Stimulated activated CD4-positive, alpha-beta T cell treated with anti-CD3 and anti-CD28 coated beads, Interleukin-2, amount 100 ng/mL, for 4 hours (primary cell): ENCODE measurements around the gene TENM3.
A peak's percentile ranks its signal among the peaks of the same experiment; 100 is the strongest.

Experiments
- DNase-seq: peaks from one replicate; pipeline ENCODE4 v3.0.0-alpha.2; 2020; ENCODE audit warnings: low read depth

Gene TENM3

DNA sequence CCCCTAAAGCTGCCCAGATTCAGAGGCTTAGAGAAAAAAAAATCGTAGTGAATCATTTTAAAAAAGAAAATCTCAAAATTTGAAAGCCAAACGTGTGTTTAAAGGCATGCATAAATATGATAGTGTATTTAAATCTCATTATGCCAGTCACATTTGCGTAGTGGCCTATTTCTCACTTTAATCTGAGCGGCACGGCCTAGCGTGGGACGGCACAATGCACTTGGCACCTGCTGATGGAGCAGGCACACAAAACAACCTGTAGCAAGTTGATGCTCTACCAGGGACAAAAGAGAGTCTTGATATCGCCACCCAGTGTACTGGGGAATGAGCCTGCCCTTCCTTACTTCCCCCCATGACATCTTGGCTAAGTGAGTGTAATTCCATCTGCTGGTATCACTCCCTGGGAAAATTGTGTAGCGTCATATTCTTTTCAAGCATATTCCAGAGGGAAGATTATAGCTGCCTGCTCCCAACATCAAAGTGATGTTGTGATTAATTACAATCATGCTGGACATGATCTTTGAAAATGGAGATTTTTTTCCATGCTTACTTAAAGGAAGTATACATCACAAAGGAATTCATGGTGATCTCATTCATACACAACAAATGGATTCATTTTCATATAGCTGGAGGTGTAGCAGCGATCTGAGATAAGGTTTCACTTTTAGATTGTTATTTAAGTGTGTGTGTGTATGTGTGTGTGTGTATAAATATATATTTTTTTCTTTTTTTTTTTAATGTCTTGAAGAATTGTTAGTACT is 535.2 kb downstream of the TENM3 start:
- no peak for DNase-seq

DNA sequence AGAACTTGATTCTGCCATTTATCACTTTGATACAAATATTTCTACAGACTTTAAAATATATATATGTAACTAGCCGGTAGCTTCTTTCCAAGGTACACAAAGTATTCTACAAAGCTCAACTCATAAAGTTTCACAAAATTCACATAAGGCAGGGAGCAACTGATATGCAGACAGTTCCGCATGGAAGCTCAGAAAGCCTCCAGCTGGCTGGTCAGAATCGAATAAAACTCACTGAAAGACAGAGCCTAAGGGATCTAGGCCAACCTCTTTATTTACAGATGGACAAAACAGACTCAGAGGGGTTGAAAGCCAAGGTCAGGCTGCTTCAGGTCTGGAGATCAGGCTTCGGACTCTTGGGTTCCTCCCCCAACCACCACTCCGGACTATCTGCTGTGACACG is 543.8 kb downstream of the TENM3 start:
- no peak for DNase-seq

DNA sequence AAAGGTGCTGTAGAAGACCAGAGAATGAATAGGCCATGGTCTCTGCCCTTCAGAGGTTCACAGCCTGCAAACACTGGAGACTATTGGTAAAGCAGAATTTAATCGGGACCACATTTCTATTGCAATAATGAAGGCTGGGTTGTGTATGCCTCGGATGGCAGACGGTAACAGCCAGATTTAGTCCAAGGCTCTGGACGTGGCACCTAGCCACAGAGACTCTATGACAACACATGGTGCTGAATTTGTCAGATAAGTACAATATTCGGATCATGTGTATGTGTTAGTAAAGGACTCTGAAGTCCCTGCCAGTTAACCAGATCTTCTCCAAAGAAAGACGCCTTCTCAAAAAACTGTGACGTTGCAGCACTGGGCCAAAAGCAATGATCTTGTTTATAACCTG is 545.0 kb downstream of the TENM3 start:
- no peak for DNase-seq

DNA sequence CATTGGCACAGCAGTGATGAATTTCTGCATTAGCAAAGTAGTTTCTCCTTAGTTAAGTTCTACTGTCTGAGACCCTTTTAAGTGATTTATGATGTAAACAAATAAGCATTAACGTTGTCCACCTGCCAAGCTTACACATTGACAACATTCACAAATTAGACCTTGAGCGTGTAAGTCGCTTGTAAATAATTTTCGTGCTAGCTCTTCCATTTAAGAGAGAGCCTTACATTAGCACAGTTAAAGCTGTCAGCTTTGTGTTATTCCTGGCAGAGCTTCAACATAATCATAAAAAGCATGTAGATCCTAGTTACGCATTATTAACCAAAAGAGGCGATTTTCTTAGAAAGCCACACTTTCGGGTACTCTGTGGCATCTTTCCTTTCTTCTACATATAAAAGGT is 546.3 kb downstream of the TENM3 start:
- DNase-seq, result no peak

DNA sequence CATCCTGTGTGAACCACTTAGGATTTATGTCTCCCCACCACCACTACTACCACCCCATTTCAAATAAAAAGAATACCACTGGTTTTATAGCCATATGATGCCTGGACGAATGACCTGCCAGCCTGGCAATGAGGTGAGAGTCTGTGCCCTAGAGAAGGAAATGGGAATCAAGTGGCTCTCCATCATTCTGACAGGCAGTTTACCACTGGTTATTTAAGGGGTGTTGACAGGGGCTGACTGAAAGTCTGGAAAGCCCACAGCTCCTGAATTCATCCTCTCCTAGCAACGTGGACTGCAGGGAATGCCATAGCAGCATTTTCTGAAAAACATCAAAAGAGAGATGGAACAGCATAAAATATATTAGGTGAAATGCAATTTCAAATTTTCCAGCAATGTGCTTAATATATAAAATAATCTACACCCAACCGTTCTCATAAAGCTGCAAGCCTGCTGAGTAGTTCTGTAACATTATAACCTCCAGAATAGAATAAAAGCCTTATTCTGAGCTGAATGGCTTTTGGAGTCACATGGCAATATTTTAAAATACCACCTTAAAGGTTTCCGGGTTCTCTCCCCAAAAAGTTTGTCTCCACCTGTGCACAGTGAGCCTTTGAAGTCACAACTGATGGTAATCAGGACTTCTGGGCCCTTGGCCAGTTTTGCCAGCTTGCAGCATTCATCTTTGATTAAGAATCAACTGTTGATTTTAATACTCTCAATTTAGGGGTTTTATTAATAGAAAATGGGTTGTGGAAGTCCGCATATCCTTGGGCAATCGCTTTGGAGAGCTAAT is 552.4 kb downstream of the TENM3 start:
- no peak for DNase-seq

DNA sequence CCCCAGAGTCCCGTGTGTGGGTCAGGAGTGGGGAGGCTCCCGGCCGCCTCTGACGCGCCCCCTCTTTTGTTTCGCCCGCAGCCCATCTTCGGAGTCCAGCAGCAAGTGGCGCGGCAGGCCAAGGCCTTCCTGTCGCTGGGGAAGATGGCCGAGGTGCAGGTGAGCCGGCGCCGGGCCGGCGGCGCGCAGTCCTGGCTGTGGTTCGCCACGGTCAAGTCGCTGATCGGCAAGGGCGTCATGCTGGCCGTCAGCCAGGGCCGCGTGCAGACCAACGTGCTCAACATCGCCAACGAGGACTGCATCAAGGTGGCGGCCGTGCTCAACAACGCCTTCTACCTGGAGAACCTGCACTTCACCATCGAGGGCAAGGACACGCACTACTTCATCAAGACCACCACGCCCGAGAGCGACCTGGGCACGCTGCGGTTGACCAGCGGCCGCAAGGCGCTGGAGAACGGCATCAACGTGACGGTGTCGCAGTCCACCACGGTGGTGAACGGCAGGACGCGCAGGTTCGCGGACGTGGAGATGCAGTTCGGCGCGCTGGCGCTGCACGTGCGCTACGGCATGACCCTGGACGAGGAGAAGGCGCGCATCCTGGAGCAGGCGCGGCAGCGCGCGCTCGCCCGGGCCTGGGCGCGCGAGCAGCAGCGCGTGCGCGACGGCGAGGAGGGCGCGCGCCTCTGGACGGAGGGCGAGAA is 556.5 kb downstream of the TENM3 start:
- no peak for DNase-seq

DNA sequence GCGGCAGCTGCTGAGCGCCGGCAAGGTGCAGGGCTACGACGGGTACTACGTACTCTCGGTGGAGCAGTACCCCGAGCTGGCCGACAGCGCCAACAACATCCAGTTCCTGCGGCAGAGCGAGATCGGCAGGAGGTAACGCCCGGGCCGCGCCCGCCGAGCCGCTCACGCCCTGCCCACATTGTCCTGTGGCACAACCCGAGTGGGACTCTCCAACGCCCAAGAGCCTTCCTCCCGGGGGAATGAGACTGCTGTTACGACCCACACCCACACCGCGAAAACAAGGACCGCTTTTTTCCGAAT is 557.0 kb downstream of the TENM3 start:
- no peak for DNase-seq

DNA sequence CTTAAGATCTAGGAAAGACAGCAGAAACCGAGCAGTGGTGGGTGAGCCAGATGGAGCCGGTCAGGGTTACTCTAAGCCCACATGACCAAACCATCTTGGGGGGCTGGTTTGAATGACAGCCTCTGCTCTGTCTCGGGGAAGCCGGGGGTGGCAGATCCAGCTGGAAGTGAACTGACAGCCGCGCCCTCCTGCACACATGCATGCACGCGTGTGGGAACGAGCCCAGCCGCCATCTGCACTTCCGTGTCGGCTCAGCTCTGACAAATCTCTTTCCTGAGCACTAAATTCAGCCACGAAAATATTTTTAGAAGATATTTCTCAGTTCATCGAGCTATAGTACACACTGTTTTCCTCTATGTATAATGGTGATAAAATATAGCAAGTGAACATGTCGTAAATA is 558.4 kb downstream of the TENM3 start:
- DNase-seq, result no peak

DNA sequence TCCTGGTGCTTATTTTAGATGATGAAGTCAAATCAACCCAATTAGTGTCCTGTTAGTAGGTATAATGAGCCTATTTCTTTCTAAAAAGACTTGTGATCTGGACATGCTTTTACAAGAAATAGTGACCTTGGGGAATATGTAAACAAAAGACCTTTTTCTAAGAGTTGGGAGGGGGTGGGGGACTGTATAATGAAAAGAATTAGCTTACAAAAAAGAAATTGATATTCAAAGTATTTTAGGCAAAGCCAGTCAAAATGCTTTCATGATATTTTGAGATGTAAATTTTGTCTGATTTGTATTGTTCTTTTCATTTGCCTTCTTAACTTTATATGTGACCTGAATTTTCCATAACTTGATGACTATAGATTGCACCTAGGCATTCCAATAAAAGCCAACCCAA is 559.4 kb downstream of the TENM3 start:
- no peak for DNase-seq

DNA sequence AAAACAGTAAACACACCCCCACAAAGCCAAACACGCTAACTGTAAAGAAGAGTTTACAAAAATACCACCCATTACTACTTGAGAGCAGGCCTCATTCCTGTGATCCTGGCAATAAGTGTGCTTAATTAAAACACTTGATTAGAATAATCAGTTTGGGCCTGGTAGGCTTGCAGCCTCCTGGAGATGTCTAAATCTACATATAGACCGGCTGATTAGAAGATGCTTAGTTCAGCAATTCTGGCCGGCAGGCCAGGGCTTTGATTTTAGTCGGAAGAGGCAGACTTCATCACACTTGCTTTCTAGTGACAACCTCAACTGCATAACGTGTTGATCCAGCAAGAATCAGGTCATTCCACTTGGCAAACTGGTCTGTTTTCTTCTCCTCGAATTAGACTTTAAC is 560.0 kb downstream of the TENM3 start:
- DNase-seq, result no peak

DNA sequence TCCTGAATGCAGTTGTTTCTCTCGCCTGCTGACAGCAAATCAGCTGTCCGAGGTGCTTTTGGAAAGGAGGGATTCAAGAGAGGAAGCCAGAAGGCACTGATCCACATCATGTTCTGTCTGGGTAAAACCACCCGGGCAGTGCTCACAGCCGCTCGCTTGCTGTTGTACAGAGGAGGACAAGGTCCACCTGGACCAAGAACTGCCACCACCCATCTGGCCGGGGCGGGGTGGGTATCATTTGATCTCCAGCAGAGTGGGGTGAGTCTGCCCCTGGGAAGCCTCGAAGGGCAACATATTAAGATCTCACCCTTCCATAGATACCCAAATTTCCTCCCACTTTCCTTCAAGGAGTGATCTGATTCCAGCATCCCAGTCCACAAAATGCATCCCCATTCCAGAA is 560.9 kb downstream of the TENM3 start:
- DNase-seq, result no peak

DNA sequence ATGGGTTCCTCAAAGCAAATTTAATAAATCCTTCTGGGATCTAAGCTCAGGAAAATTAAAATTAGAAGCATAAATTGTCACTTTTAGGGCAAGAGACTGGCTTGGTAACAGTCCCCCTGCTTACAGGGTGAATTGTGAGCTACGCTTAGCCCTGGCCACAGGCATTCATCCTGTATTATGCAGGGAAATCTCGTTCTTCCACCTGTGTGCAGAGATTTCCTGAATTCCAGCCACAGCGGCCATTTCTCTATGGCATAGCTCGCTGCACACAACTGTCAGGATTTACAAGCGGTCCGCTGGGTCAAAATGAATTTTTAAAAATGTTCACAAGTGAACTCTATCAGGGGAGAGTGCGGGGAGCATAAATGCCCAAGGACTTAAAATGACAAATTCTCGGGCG is 562.1 kb downstream of the TENM3 start:
- no peak for DNase-seq

DNA sequence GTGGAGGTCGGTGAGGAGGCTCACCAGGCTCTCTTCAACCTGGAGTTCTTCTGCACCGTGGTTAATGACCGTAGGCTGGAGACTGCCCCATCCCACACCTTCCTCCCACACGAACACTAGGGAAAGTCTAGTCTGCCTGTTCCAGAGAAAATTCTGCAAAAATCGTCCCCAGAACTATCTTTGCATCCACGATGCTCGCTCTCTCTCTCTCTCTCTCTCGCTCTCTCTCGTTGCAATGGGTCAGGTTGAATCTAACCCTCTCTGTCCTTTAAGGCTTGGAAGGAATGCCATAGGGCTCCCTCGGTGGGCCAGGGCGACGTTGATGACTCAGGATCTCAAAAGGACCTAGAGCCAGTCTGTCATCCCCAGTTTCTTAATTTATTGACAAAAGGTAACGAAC is 562.5 kb downstream of the TENM3 start:
- DNase-seq, result no peak

DNA sequence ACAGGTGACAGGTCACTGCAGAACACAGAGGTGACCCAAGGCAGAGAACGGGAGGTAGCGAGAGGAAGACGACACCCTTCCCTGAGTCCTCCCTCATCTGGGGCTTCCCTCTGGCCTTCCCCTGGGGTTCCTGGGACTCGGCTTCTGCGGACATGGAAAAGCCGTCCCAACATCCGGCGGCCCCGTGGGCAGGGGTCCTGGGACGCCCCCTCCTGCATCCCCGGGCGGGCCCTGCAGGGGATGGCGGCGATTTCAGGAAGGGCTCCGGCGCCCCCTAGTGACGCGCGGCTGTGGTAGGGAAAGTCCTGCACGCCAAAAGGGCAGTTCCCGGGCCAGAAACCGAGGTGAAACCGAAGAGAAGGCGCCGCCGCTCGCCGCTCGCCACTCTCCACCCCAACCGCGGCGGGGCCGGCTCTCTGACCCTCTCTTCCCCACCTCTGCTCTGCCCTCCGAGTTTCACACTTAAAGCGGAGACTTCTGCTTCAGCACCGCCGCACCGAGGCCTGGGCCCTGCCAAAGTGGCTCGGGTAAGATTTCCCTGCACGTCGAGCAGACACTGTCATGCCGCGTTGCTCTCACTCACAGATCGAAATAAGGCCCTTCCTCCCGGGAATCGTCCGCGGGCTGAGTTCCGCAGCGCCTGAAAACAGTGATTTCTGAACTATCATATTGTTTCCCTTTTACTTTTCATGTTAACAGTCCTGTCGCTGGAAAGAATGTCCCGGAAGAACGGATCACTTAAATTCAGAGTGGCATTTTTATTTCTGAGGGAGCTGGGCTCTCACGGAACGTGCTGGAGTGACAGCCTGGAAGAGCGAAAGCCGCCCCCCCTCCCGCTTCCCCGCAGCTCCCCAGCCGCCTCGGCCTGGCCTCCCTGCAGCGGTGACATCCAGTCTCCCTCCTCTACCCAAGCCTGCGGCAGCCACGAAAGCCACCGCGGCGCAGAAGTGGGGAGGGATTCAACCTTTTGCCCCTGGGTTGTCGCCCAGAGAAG is 563.4 kb downstream of the TENM3 start:
- peak; percentile 33 for DNase-seq

DNA sequence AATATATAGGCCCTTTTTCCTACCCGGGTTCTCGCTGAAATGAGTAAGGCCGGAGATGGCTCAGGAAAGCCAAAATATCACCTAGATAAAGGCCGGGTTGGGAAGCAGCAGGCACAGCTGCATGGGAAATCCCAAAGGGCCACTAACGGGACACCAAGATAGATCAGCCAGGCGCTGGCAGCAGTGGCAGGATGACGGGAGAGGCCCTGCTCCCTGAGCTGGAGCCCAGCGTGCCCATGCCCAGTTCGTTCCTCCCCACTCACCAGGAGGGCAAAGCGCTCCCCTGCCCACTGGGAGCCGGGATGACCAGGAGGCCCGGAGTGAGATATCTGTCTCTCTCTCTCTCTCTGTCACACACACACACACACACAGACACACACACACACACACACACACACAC is 564.1 kb downstream of the TENM3 start:
- DNase-seq, result no peak

DNA sequence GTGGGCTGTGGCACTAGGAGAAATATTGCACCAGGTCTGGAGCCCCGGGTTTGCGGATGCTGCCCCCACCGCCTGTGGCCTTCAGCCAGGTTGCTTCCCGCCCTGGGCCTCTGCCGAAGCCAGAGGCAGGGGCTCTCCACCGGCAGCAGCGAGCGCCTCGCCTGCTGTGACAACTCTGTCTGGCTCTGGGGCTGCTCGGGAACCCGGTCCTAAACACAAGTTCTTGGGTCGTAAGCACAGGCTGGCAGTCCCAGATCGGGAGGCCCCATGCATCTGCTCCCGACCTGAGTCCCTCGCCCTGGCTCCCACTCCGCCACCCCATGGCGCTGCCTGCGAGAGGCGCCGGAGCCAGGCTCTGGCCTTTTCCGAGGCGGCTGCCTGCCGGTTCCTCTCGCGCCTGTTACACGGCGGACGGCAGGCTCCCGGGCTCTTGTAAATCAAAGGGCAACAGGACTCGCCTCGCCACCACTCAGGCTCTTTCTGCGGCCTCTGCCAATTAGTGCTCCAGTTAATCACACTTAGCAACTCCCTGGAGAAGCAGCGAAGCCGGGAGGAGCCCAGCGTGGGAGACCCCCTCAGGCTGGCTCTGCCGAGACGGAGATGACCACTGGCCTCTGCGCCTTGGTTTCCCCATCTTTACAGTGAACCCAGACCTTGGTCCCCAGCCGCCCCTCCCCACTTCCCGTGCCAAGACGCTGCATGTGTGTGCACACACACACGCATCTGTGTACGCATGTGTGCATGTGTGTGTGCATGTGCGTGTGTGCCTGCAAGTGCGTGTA is 564.8 kb downstream of the TENM3 start:
- DNase-seq, result no peak

DNA sequence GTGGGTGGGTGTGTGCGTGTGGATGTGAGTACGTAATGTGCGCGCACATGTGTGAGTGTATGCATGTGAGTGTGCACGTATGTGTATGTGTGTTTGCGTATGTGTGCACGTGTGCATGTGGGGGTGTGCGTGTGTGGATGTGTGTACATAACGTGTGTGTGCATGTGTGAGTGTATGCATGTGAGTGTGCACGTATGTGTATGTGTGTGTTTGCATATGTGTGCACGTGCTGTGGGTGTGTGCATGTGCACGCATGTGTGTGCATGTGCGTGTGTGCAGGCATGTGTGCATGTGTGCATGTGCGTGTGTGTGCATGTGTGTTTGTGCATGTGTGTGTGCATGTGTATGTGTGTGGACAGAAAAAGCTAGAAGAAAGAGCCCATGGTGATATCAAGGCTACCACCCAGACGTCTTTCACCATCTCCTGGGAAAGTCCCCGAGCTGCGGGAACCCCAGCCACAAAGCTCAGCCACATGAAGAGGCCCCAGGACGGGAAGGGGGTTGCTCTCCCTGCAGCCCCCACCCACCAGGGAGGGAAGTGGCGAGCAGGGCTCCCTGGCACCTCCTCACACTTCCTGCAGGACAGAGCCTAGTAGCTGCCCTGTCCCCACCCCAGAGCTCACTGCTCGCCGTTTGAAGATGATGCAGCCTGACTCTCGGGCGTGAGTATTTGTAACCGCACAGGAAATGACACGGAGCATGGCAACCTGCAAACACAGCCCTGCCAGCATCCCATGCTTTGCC is 565.6 kb downstream of the TENM3 start:
- DNase-seq, result peak; percentile 4

DNA sequence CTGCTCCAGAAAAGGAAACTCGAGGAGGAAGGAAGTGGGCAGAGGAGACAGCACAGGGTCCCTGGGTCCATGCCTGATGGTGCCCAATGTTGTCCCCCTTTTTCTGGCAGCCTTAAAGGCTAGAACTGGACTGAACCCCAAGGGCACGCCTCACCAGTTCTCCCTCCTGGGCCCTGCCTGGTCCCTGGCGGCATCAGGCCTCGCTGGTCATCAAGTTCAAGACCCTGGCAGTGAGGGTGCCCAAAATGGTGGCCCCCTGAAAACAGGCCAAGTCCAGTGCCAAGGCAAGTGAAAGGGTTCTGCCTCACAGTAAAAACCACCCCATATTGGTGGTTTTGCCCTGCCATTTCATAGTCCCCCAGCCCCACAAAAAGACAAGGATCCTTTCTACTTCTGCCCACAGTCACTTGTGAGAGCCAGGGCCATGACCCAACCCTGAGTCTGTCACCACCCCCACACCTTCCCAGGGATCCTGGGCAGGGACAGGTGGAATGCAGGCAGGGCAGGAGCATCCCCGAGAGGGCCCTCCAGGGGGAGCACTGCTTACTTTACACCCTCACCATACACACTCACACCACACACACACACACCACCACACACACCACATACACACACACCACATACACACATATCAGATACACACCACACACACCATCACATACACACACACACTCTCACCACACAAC is 566.4 kb downstream of the TENM3 start:
- DNase-seq, result no peak

DNA sequence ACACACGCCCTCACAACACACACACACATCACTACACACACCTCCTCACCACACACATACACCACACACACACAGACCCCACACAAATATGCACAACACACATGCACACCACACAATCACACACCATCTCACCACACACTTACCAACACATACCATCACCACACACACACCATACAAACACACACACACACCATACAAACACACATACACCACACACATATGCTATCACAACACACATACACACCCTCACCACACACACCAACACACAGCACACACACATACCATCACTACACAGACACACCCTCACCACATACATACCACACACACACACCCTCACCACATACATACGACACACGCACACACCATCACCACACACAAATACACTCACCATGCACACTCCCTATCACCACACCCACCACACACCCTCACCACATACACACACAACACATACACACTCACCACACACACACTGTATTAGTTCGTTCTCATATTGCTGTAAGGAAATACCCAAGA is 567.0 kb downstream of the TENM3 start:
- no peak for DNase-seq

DNA sequence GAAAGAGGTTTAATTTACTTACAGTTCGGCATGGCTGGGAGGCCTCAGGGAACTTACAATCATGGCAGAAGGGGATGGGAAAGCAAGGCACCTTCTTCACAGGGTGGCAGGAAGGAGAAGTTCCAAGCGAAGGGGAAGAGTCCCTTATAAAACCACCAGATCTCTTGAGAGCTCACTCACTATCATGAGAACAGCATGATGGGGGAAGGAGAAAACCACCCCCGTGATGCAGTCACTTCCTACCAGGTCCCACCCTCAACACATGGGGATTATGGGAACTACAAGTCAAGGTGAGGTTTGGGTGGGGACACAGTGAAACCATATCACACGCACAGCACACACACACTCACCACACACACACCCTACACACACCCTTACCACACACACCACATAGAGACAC is 569.7 kb downstream of the TENM3 start:
- DNase-seq, result no peak
